HG02623 (cell line): ENCODE results near the gene TMPRSS3.

ENCODE experiments used
- ATAC-seq: cut with Tn5 transposase; IDR thresholded peaks from one replicate; pipeline ENCODE4 v1.9.1; 2021; ENCODE audit warnings: moderate library complexity; ENCODE audit not compliant: unreplicated experiment

TMPRSS3 gene

GRCh38 chr21:42338729-42339715 is 56.8 kb downstream of the TMPRSS3 start:
- no peak for ATAC-seq

DNA sequence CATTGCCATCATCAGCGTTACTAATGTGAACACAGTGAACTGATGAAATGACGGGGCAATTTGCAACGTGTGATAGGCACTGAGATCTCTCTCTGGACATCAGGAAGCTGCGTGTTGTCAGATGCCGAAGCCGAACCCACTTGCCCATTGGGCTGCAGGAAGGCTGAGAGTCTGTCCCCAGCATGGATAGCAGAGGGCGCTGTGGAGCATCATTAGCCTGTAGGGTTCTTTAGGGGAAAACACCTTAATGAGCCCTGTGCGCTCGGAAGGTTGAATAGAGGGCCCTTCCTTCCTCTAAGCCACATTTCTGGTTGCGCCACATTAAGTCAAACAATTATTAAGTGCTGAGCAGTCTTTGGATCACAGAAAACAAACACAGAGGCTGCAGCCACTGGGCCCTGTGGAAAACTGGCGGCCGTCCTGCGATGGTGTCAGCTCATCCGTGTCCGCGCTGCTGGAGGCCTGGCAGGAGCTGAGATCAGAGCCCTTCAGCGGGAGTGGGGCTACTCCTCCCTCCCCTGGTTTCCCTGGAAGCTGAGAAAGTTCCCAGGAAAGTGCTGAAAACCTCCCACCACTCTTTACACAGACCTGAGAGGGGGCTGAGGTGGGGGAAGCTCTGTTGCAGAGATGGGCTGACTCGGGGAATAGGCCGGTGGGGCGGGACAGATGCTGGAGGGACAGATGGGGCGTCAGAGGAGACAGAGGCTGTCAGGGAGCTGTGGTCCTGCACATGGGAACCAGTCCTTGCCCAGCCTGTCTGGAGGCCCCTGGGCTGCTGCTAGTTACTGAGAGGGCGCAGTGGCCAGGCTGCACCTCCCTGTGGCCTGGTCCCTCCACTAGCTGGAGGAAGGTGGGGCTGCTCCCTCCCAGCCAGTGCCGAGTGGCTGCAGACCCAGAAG is 57.8 kb downstream of the TMPRSS3 start:
- ATAC-seq, result no peak

GRCh38 chr21:42337276-42337675 is 58.6 kb downstream of the TMPRSS3 start:
- ATAC-seq, result no peak

GRCh38 chr21:42336054-42336453 is 59.8 kb downstream of the TMPRSS3 start:
- no peak for ATAC-seq

DNA sequence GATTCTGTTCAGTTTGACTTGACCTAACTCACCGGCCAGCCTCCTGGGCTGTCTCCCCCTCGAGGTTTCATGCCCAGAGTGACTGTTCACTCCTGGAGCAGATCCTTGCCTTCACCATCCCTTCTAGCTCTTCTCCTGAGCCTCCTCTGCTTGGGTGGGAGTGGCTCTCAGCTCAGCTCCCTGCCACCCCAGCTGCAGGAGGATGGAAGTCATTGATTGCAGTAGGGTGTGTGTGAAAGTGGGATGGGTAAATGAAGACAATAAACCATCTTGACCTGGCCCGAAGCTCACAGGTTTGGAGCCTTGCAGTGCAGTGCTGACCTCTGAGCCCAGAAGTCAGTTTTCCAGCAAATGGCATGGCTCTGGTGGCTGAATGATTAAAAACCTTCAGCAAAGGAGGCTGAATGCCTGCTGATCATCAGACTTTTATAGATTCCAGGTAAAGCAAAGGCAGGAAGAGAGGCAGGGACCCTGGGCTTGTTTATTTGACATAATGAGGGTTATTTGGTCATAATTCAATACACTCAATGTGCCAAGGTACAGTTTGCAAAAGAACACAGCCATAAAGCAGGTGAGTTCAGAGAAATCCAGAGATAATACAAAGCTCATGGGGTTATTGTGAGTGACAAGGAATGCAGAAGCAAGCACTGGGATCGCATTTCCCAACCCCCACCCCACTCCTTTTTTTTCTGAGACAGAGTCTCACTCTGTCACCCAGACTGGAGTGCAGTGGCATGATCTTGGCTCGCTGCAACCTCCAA is 63.1 kb downstream of the TMPRSS3 start:
- no peak for ATAC-seq

GRCh38 chr21:42331660-42332059 is 64.2 kb downstream of the TMPRSS3 start:
- ATAC-seq, result no peak

DNA sequence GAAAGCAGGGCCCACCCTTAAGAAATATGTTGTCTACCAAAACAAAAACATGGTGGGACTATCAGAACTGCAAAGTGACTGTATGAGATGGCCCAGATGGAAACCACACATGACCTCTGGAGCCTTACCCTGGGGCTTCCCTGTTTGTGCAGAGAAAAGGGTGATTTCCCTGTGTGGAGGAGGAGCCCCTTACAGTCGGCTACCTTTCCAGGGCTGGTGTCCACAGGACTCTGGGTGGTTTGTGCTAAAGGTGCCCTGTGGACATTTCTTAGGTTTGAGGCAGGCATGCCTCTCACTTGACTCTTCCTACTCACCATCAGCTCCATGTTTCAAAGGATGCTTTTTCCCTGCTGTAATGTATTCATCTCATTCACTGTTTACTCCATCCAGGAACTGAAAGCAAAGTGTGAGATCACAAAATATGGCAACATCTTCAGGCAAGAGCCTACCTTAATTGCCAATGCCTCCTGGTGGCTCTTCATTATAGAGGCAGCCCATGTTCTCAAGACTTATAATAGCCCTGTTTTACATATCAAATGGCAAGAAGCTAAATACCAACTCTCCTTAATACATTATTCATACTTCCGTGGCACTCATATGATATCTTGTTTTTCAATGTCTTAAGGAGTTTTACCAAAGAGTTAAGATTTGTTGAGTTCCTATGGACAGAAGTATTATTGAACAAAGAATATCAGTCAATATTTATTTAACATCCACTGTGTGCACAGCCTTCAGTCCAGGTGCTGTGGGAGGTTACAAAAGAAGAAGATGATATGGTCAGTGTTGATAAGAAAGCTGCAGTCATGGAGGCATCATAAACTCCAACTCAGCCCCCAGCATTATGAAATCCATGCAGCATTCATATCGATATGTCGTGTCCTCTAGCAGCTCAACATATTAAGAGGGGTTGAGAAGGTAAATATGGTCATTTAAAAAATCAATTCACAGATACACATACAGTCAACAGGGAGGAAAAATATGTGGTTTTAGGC is 65.2 kb downstream of the TMPRSS3 start:
- no peak for ATAC-seq

GRCh38 chr21:42324896-42325295 is 71.0 kb downstream of the TMPRSS3 start:
- ATAC-seq, result no peak
